HepG2 (cell line): ENCODE results near the gene PCBP2.

Source experiments
- EP300 ChIP-seq, 3 experiments: sonication (generic) in 1 of 3; formaldehyde crosslinking in 1 of 3; IDR thresholded peaks; 2 replicates each; pipeline versions ENCODE4 v1.5.1 to v1.6.1; 2011 to 2020; ENCODE audit warnings: low read depth in 2 of 3, low read length in 2 of 3, borderline replicate concordance in 1 of 3, improper control_type of control experiment in 1 of 3, mild to moderate bottlenecking in 1 of 3, missing genetic modification reagents in 1 of 3, moderate library complexity in 1 of 3
- RFX3 ChIP-seq: IDR thresholded peaks from 2 replicates; pipeline ENCODE4 v1.6.1; 2016; ENCODE audit warnings: missing biosample characterization, missing genetic modification reagents

DNA sequence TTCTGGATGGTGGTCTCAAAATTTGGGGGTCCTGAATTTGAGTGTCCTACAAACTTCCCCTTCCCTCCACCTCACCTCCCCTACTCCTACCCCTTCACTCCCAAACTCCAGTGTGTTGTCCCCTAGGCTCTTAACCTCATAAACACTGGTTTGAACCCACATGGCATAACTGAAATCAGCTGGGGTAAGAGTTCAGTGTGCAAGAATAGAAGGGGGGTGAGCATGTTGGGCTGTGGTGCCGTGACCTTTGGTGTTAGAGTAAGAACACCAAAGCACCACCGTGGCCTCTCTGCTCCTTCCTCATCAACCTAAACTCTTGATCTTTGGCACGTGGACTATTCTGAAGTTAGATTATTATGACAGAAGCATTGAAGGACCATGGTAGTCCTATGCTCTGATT, 11.0 kb downstream of the PCBP2 start:
- TF ChIP-seq RFX3 (CRISPR knock-in tag) (no peak), EP300 (IDR thresholded peaks at IDR 0.05; ENCODE audit: low read depth in 2 of 2, low read length in 2 of 2) (no peak), EP300 (CRISPR knock-in tag; IDR thresholded peaks at IDR 0.05; ENCODE audit: borderline replicate concordance) (no peak)
